ENCODE measurements around the gene ZFHX3. TPM values are rescaled to one million over a fixed set of nuclear protein-coding genes. Genes with fewer than 3 reads are reported as not detected.
"Not testable (repeated sequence)": the region's sequence is repeated elsewhere in the genome, so short reads cannot be mapped to it uniquely, and the experiment has no call there.

ZFHX3 gene
- polyA plus RNA-seq, 3 donors from 2014 or later = 0.05 to 1.4 (median 1.0) TPM

DNA sequence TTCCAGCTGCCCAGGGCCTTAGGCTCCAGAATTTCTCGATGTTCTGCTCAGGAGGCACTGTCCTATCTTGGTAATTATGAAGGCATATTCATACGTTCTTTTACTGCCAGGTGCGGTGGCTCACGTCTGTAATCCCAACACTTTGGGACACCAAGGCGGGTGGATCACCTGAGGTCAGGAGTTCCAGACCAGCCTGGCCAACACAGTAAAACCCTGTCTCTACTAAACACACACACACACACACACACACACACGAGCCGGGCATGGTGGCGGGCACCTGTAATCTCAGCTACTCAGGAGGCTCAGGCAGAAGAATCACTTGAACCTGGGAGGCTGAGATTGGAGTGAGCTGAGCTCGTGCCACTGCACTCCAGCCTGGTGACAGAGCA is 52.1 kb downstream of the ZFHX3 start:
- not testable (repeated sequence) for H3K4me1 Mint-ChIP-seq; H3K4me3 Mint-ChIP-seq; H3K27me3 Mint-ChIP-seq (ENCODE audit: low read depth in 3 of 3); DNase-seq; H3K27ac Mint-ChIP-seq; H3K36me3 Mint-ChIP-seq; H3K9me3 Mint-ChIP-seq

DNA sequence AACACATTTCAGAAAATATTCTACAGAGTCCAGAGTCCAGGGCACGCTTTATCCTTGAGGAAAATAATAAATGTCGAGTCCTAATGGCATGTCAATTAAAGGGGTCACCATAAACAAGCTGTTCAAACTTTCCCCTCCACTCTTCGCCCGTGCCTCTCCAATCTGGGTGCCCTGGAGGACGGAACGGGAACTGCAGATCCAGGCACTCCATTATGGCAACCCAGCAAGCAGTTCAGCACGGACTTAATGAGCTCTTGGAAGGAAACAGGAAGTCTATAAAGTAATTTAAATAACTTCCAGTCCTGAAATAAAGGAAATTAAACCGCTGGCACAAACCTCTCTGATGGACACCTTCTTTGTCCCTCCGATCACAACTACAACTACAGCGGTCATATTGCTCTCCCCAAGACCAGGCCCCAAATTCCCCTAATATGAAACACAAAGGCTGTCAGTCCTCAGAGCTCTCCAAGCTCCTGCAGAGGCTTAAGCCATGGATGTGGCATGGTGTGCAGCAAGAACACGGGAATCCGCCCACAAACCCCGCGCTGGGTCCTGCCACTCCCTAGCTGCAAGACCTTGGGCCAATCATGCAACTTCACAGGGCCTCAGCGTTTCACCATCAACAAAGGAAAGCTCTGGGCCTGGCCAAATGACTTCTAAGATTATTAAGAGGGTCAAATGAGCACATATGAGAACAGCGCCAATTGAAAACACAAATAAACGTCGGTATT is 52.6 kb downstream of the ZFHX3 start:
- no peak overlapping the region for H3K4me3 Mint-ChIP-seq
- H3K27me3 Mint-ChIP-seq (ENCODE audit: low read depth in 3 of 3) = peaks cover 0 to 3% (median 2%) of the 10 kb centered on the region in 3 donors
- no peaks in the 10 kb centered on the region for H3K36me3 Mint-ChIP-seq
- H3K4me1 Mint-ChIP-seq = peaks cover 1 to 2% of the 10 kb centered on the region in 2 donors
- H3K9me3 Mint-ChIP-seq = no peaks in the 10 kb centered on the region
- no peak overlapping the region for H3K27ac Mint-ChIP-seq
- no peak for DNase-seq

DNA sequence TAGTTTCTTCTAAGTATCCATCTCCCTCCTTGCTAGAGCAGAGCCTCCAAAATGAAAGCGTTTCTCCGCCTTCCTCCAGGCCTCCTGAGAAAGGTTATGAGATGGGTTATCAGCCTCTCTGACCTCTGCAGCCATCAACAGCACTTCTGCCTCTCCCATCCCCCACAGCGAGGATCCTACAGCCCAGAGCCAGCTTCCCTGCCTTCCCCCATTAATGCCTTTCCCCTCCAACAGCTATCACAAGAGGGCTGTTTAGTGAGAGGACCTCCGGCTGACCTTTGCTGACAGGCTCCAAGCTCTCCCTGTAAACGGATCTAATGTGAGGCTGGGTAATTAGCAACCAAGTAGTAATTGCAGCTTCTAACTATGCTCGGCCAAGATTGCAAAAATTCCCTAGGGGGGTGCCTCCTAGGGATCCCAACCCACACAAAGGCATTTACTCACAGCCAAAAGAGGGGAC is 55.8 kb downstream of the ZFHX3 start:
- Mint-ChIP-seq H3K9me3 (no peaks in the 10 kb centered on the region), H3K4me1 (peaks cover 5 to 6% of the 10 kb centered on the region in 2 donors), H3K27ac (no peak overlapping the region), H3K36me3 (no peaks in the 10 kb centered on the region), H3K27me3 (ENCODE audit: low read depth in 3 of 3) (peaks cover 0 to 3% (median 3%) of the 10 kb centered on the region in 3 donors), H3K4me3 (no peak overlapping the region)
- DNase-seq = no peak

DNA sequence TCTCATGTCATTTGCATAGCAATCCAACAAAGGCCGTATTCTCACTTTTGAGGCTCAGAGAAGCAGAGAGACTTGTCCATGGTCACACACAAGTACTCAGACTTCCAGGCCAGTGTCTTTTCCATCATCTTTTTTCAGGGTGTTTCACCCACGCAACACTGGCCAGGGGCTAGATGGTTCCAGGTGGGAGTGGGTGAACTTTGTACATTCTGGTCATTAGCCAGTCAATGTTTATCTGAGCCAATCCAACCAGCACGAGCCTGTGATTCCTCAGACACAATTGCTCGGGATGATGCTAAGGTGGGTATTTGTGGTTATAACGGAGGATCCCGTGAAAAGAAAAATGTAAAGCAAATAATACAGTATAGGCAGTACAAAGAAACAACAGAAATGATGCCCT is 56.3 kb downstream of the ZFHX3 start:
- Mint-ChIP-seq H3K4me3 (no peak overlapping the region), H3K27ac (no peak overlapping the region), H3K9me3 (no peaks in the 10 kb centered on the region), H3K27me3 (ENCODE audit: low read depth in 3 of 3) (peaks cover 0 to 3% (median 3%) of the 10 kb centered on the region in 3 donors), H3K36me3 (no peaks in the 10 kb centered on the region), H3K4me1 (peaks cover 5 to 6% of the 10 kb centered on the region in 2 donors)
- DNase-seq = no peak

DNA sequence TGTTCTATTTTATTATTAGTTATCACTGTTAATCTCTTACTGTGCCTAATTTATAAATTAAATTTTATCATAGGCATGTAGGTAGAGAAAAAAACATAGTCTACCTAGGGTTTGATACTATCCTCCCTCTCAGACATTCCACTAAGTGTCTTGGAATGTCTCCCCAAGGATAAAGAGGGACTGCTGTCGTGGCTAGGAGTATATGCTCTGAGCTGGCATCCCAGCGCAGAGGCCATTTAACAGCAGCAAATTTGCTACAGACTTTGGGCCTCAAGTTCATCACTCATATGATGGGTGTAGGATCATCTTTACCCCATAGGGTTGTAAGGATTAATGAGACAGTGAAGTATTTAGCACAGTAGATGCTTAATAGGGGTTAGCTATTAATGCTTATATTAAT is 56.7 kb downstream of the ZFHX3 start:
- Mint-ChIP-seq H3K27ac (no peak overlapping the region), H3K4me1 (peaks cover 5 to 6% of the 10 kb centered on the region in 2 donors), H3K4me3 (no peak overlapping the region), H3K36me3 (no peaks in the 10 kb centered on the region), H3K27me3 (ENCODE audit: low read depth in 3 of 3) (peaks cover 0 to 3% (median 3%) of the 10 kb centered on the region in 3 donors), H3K9me3 (no peaks in the 10 kb centered on the region)
- DNase-seq = no peak

DNA sequence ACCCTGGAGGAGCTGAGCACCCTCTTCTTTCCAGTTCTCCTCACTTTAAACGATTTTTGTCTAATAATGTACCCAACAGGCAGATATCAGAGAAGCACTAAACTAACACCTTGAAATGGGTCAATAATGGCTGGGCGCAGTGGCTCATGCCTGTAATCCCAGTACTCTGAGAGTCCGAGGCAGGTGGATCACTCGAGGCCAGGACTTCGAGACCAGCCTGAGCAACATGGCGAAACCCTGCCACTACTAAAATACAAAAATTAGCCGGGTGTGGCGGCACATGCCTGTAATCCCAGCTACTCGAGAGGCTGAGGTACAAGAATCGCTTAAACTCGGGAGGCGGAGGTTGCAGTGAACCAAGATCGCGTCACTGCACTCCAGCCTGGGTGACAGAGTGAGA is 57.4 kb downstream of the ZFHX3 start:
- no peak overlapping the region for H3K4me3 Mint-ChIP-seq
- DNase-seq = no peak
- H3K36me3 Mint-ChIP-seq = no peaks in the 10 kb centered on the region
- peaks cover 0 to 3% (median 3%) of the 10 kb centered on the region in 3 donors for H3K27me3 Mint-ChIP-seq (ENCODE audit: low read depth in 3 of 3)
- no peak overlapping the region for H3K27ac Mint-ChIP-seq
- no peaks in the 10 kb centered on the region for H3K9me3 Mint-ChIP-seq
- peaks cover 5 to 6% of the 10 kb centered on the region in 2 donors for H3K4me1 Mint-ChIP-seq

DNA sequence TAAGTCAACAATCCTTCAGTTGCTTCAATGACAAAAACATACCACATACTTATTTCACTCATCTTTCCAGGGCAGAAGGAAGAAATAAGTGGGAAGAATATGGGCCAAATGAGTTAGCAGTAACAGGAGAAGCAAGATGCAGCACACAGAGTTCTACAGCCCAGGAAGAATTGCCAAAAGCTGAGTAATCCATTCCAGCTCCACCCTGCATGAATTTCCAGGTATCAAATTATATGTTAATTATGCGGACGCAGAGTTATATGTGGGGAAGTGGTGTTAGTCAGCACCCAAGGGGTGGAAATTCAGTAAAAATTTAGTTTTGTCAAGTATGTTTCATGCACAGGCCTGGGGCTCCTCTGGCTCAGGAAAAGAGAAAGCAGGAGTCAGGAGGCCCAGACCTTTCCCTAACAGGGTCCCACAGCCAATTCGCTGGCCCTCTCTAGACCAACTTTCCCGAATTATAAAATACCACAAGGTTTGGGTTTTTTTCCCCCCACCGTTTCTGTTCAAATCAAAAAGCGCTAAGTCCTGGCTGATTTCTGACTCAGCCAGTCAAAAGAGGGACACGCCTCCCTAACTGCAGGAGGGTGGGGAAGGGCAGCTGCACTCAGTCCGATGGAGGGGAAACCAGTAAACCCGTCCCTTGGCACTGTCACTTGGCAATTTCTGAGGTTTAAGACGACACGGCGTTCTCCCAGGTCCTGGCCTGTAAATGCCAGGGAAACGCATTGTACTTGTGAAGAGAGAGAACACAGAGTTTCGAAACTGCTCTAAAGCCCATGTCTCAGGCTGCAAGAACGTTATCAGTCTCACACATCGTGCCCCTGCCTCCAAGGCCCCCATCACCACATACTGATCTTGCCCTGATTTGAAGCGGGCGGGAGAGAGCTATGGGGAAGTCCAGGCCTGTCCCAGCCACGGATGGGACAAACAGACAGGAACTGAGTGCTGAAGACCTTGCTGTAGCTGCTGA is 58.1 kb downstream of the ZFHX3 start:
- Mint-ChIP-seq H3K4me1 (peaks cover 5 to 6% of the 10 kb centered on the region in 2 donors), H3K27ac (no peak overlapping the region), H3K9me3 (no peaks in the 10 kb centered on the region), H3K4me3 (no peak overlapping the region), H3K36me3 (no peaks in the 10 kb centered on the region), H3K27me3 (ENCODE audit: low read depth in 3 of 3) (peaks cover 0 to 3% (median 2%) of the 10 kb centered on the region in 3 donors)
- no peak for DNase-seq

DNA sequence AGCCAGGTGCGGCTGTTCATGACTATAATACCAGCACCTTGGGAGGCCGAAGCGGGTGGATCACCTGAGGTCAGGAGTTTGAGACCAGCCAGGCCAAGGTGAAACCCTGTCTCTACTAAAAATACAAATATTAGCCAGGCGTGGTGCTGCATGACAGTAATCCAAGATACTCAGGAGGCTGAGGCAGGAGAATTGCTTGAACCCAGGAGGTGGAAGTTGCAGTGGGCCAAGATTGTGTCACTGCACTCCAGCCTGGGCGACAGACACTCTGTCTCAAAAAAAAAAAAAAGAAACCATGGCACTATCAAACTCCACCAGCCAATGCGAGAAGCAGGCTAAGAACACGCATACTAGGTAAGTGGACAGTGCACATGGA is 58.7 kb downstream of the ZFHX3 start:
- H3K27me3 Mint-ChIP-seq (ENCODE audit: low read depth in 3 of 3); DNase-seq; H3K36me3 Mint-ChIP-seq; H3K9me3 Mint-ChIP-seq; H3K27ac Mint-ChIP-seq; H3K4me3 Mint-ChIP-seq; H3K4me1 Mint-ChIP-seq: not testable (repeated sequence)

DNA sequence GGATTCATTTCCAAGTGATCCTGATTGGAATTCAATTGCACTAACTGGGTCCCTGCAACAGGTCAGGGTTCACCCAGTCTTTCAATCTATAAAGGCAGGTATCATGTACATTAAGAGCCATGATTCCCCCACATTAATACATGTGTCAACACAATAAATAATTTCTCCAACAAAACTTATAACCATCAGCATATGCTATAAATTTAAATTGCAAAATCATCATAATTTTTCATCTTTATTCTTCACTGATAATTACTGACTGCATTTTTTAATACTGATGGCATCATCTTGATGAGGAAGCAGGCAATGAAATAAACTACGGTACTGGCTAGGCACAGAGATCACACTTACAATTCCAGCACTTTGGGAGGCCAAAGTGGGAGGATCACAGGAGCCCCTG is 59.4 kb downstream of the ZFHX3 start:
- Mint-ChIP-seq H3K4me3 (no peak overlapping the region), H3K27ac (no peak overlapping the region)

DNA sequence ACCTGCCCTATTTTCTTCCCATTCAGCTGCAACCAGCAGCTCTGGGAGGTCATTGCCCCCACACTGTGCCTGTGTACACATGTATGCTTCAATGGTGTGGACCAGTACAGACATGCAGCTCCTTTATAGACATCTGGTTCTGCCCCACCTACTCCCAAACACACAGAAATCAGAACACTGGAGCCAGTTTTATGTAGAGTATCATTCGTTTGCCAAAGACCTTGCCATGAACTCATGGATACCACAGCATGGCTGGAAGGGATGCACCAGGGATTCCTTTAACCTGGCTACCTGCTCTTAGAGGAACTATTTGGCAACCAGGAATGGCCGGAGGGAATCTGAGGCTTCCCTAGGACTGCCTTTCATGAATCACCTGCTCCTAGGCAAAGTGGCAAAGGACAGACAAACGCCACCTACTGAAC is 60.4 kb downstream of the ZFHX3 start:
- H3K27ac Mint-ChIP-seq = no peak overlapping the region
- H3K36me3 Mint-ChIP-seq = no peaks in the 10 kb centered on the region
- peaks cover 0 to 2% (median 0%) of the 10 kb centered on the region in 3 donors for H3K27me3 Mint-ChIP-seq (ENCODE audit: low read depth in 3 of 3)
- H3K4me3 Mint-ChIP-seq = no peak overlapping the region
- DNase-seq = no peak
- H3K4me1 Mint-ChIP-seq = peaks cover 5 to 6% of the 10 kb centered on the region in 2 donors
- H3K9me3 Mint-ChIP-seq = no peaks in the 10 kb centered on the region

More for the DNA sequence above, 59.4 kb downstream of the ZFHX3 start:
- Mint-ChIP-seq H3K4me1 (peaks cover 5 to 6% of the 10 kb centered on the region in 2 donors), H3K36me3 (no peaks in the 10 kb centered on the region), H3K9me3 (no peaks in the 10 kb centered on the region), H3K27me3 (ENCODE audit: low read depth in 3 of 3) (peaks cover 0 to 2% (median 0%) of the 10 kb centered on the region in 3 donors)
- DNase-seq = no peak

DNA sequence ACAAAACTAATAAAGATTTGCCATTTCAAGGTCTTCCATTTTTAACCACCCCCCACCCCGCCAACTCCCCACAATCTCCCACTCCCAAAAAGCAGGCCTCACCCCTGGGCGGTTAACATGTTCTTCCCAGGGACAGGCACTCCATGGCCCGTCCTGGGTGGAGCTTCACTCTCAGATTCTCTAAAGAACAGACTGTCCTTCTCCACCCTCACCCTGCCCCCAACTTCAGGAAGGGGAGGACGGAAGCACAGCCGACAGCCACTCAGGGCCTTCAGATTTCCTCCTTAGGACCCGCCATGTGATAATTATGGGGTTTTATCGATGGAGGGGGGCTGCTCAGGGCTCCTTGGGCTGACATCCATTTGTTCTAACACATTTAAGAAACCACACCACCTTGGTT is 61.9 kb downstream of the ZFHX3 start:
- peaks cover 5 to 6% of the 10 kb centered on the region in 2 donors for H3K4me1 Mint-ChIP-seq
- H3K4me3 Mint-ChIP-seq = no peak overlapping the region
- no peaks in the 10 kb centered on the region for H3K9me3 Mint-ChIP-seq
- no peaks in the 10 kb centered on the region for H3K36me3 Mint-ChIP-seq
- peaks cover 0 to 2% (median 1%) of the 10 kb centered on the region in 3 donors for H3K27me3 Mint-ChIP-seq (ENCODE audit: low read depth in 3 of 3)
- DNase-seq = no peak
- no peak overlapping the region for H3K27ac Mint-ChIP-seq

DNA sequence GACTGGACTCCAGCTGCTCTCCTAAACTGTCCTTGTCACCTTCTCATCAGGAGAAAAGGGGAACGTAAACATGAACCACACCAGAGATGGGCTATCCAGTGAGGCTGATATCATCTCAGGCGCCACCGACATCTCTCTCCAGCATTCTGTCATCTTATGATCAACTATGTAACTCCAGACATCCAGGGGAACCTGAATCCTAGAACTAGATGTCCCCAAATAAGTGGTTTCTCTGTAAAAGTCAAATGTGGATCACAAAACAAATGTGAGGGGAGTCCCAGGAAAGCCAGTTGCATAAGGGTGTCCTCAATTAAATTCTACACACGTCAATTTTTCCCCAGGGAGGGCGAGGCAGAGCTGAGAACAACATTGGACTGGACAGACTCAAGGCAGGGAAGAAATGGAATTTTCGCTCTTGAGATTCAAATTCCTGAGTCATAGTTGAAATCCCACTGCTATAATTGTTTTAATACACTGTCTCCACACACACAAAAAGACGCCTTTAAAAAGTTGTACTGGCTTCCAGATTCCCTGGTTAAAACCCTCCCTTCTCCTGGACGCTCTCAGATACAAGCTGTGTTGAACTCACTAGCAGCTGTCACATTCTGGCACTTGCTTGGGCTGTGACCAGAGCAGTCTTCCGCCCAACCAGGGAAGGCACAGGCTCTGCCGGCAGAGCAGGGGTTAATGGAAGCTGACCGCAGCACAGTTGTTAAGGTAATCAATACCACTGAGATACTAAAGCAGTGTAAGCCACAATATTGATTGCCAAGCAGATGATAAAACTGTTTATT is 62.6 kb downstream of the ZFHX3 start:
- no peak overlapping the region for H3K27ac Mint-ChIP-seq

DNA sequence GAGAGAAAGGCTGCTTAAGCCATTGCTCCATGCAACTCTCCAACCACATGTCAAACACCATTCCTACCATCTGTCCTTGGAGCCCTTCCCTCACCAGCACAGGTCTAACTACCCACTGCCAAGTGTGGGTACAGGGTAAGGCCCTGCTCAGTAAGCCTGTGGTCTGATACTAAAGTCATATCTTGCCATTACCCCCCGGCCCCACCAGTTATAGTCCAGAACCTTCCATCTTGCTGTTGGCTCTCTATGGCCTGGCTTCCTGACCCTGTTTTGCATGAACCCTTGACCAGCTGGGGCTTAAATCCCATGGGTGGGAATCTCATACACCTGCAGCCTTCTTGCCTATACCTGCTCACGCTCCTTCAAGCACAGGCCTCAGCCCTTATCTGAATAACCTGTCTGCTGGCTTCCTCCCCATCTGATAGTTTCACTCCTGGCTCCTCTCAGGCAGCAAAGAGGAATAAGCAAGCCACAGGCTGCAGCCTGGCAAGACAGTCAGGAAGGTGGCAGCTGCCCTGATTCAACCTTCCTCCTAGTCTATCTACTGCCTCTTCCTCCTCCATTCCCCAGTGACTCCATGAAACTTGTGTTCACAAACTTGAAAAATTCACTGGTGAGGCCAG is 64.1 kb downstream of the ZFHX3 start:
- H3K27me3 Mint-ChIP-seq (ENCODE audit: low read depth in 3 of 3) = peaks cover 0 to 3% (median 1%) of the 10 kb centered on the region in 3 donors
- no peak for DNase-seq
- H3K4me3 Mint-ChIP-seq = no peak overlapping the region

More for the DNA sequence above, 62.6 kb downstream of the ZFHX3 start:
- Mint-ChIP-seq H3K27me3 (ENCODE audit: low read depth in 3 of 3) (peaks cover 0 to 2% (median 1%) of the 10 kb centered on the region in 3 donors), H3K4me3 (no peak overlapping the region), H3K4me1 (peaks cover 3 to 4% of the 10 kb centered on the region in 2 donors), H3K9me3 (no peaks in the 10 kb centered on the region), H3K36me3 (no peaks in the 10 kb centered on the region)
- no peak for DNase-seq

More for the DNA sequence above, 64.1 kb downstream of the ZFHX3 start:
- peaks cover 0 to 3% of the 10 kb centered on the region in 2 donors for H3K4me1 Mint-ChIP-seq
- H3K9me3 Mint-ChIP-seq = no peaks in the 10 kb centered on the region
- H3K36me3 Mint-ChIP-seq = no peaks in the 10 kb centered on the region
- no peak overlapping the region for H3K27ac Mint-ChIP-seq
